ENCODE measurements around the gene ARL14.

- TF ChIP-seq CTCF (IDR thresholded peaks at IDR 0.05) (no peak), POLR2A (IDR thresholded peaks at IDR 0.05) (no peak)
Observed at GRCh38 chr3:160635213-160635612, 41.7 kb upstream of the ARL14 start.

Data from body of pancreas (tissue), 4 donors.